GM13976 (cell line): ENCODE data around the gene AFDN.

Source experiments
- DNase-seq: peaks from one replicate; pipeline ENCODE4 v3.0.0; 2012; ENCODE audit warnings: low spot score
- CTCF ChIP-seq: IDR thresholded peaks from 2 replicates; pipeline ENCODE4 v1.5.1; 2012; ENCODE audit warnings: borderline replicate concordance, mild to moderate bottlenecking; ENCODE audit not compliant: insufficient read depth; ENCODE audit errors: extremely low read depth, missing control alignments, control extremely low read depth
- in situ Hi-C: fragments of 300-500 bp; cut with MboI; formaldehyde crosslinking; loops from one replicate; pipeline ENCODE4 v1.12.0; 2022; ENCODE audit warnings: low sequenced_read_pairs, mixed read lengths, inconsistent platforms; ENCODE audit not compliant: unreplicated experiment

AFDN gene

GRCh38 chr6:167781868-167782267 lies 44.8 kb upstream of the AFDN start:
- no peak for DNase-seq
- TF ChIP-seq CTCF: no peak
- in situ Hi-C loops: no loop called here

GRCh38 chr6:167782698-167783517 lies 43.8 kb upstream of the AFDN start:
- in situ Hi-C loops: no loop called here
- DNase-seq: no peak
- no peak for TF ChIP-seq CTCF

- no peak for DNase-seq
- TF ChIP-seq CTCF: no peak
- in situ Hi-C loops: no loop called here
Observed at GRCh38 chr6:167786853-167787675, 39.6 kb upstream of the AFDN start.

- in situ Hi-C loops: no loop called here
- no peak for TF ChIP-seq CTCF
- no peak for DNase-seq
Observed at GRCh38 chr6:167787896-167788562, 38.7 kb upstream of the AFDN start.

GRCh38 chr6:167788563-167788903 lies 38.2 kb upstream of the AFDN start:
- in situ Hi-C loops: no loop called here
- no peak for TF ChIP-seq CTCF
- no peak for DNase-seq

- no peak for DNase-seq
- in situ Hi-C loops: no loop called here
- no peak for TF ChIP-seq CTCF
Observed at GRCh38 chr6:167789358-167789757, 37.4 kb upstream of the AFDN start.
